C4-2B (cell line): ENCODE measurements around the gene ASCC3.

Experiments
- H3K27ac ChIP-seq: fragments of 450-650 bp; 2 replicates; pipeline ENCODE4 v1.5.1; 2017
- ZFX ChIP-seq: fragments of 450-650 bp; IDR thresholded peaks from 2 replicates; pipeline ENCODE4 v1.6.1; 2017
- TF ChIP-seq, protein P1 (sequence below): fragments of 450-650 bp; conservative IDR thresholded peaks from 2 replicates; pipeline ENCODE4 v1.5.1; 2017; ENCODE audit warnings: mild to moderate bottlenecking

The ASCC3 gene

DNA sequence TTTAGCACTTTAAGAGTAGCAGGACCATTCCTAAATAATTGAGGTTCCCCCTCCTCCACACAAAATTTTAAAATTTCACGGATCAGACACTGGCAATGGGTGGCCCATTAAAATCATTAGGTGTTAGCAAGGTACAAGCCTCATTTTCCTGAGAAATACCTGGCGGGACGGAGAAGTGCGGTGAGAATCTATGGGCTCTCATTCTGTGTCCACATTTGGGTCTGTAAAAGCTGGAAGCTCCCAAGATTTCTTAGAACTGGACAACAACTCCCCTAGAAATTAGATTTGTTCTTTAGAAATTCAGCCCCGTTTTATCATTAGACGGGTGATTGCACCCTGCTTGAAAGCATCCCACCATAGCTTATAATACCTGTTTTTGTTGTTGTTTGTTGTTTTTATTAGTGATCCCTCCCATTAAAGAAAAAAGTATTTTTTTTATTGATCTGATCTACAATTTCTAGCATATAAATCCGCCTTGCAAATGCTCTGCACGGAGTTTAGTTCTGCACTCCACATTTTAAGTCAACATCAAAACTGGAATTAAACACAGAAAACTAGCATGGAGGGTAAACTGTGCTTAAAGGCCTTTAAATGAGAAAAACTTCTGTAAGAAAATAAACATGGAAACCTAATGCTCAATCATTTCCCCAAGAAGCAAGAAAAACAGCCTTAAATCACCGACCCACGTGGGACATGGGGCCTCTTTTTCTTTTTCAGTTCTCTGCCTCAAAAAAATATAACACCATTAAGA, 422.1 kb downstream of the ASCC3 start:
- TF ChIP-seq, protein P1, sequence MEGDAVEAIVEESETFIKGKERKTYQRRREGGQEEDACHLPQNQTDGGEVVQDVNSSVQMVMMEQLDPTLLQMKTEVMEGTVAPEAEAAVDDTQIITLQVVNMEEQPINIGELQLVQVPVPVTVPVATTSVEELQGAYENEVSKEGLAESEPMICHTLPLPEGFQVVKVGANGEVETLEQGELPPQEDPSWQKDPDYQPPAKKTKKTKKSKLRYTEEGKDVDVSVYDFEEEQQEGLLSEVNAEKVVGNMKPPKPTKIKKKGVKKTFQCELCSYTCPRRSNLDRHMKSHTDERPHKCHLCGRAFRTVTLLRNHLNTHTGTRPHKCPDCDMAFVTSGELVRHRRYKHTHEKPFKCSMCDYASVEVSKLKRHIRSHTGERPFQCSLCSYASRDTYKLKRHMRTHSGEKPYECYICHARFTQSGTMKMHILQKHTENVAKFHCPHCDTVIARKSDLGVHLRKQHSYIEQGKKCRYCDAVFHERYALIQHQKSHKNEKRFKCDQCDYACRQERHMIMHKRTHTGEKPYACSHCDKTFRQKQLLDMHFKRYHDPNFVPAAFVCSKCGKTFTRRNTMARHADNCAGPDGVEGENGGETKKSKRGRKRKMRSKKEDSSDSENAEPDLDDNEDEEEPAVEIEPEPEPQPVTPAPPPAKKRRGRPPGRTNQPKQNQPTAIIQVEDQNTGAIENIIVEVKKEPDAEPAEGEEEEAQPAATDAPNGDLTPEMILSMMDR, result no peak
- TF ChIP-seq ZFX, result no peak

More for the DNA sequence above, 422.1 kb downstream of the ASCC3 start:
- no peak overlapping the region for H3K27ac ChIP-seq
